Stimulated activated memory B cell treated with anti-CD40 and anti-IgM and Interleukin-4, amounts not matched to agents 10 μg/mL and 1 μg/mL and 100 μg/mL, for 72 hours (primary cell): Measurements from ENCODE around the gene SMIM29.

ENCODE experiments used
- ATAC-seq: fragments of 150-1000 bp; cut with Tn5 transposase; 2 replicates; pipeline ENCODE4 v1.10.0; 2021
- H3K27ac Mint-ChIP-seq: one replicate; pipeline ENCODE4 v1.8.0; 2022; ENCODE audit warnings: mild to moderate bottlenecking, mixed read lengths
- H3K27me3 Mint-ChIP-seq: one replicate; pipeline ENCODE4 v1.8.0; 2022; ENCODE audit warnings: mixed read lengths
- H3K36me3 Mint-ChIP-seq: one replicate; pipeline ENCODE4 v1.8.0; 2022; ENCODE audit warnings: mixed read lengths
- H3K4me1 Mint-ChIP-seq: one replicate; pipeline ENCODE4 v1.8.0; 2022; ENCODE audit warnings: mixed read lengths
- H3K4me3 Mint-ChIP-seq: one replicate; pipeline ENCODE4 v1.8.0; 2022; ENCODE audit warnings: mild to moderate bottlenecking, moderate library complexity, mixed read lengths
- H3K9me3 Mint-ChIP-seq: one replicate; pipeline ENCODE4 v1.8.0; 2022; ENCODE audit warnings: mixed read lengths

The SMIM29 gene

GRCh38 chr6:34237722-34238584 is 10.9 kb downstream of the SMIM29 start:
- no peaks in the 10 kb centered on the region for H3K9me3 Mint-ChIP-seq
- peaks cover 65% of the 10 kb centered on the region for H3K4me1 Mint-ChIP-seq
- peak; percentile 6 for ATAC-seq
- peak overlapping the region; percentile 80 for H3K4me3 Mint-ChIP-seq
- H3K27ac Mint-ChIP-seq = peak overlapping the region; percentile 88
- H3K27me3 Mint-ChIP-seq = no peaks in the 10 kb centered on the region
- peaks cover 23% of the 10 kb centered on the region for H3K36me3 Mint-ChIP-seq

- no peak overlapping the region for H3K4me3 Mint-ChIP-seq
- ATAC-seq = peak; percentile 21
- peak overlapping the region; percentile 98 for H3K27ac Mint-ChIP-seq
These were observed 11.5 kb downstream of the SMIM29 start for GRCh38 chr6:34237316-34237721.

GRCh38 chr6:34236443-34237315 is 12.1 kb downstream of the SMIM29 start, which contains the start of gene HMGA1:
HMGA1 (plus strand) TSS chr6:34236873; CDS start chr6:34240781, 3,908 bp downstream.
- no peaks in the 10 kb centered on the region for H3K9me3 Mint-ChIP-seq
- peak; percentile 88 for ATAC-seq
- peak within 1 kb of the TSS; percentile 91 for H3K4me3 Mint-ChIP-seq
- H3K27ac Mint-ChIP-seq = peak within 1 kb of the TSS; percentile 98
- peaks cover 52% of the 10 kb centered on the region for H3K4me1 Mint-ChIP-seq
- no peaks in the 10 kb centered on the region for H3K27me3 Mint-ChIP-seq
- H3K36me3 Mint-ChIP-seq = peaks cover 17% of the 10 kb centered on the region

More at GRCh38 chr6:34237316-34237721, 11.5 kb downstream of the SMIM29 start:
- Mint-ChIP-seq H3K36me3 (peaks cover 23% of the 10 kb centered on the region), H3K4me1 (peaks cover 59% of the 10 kb centered on the region), H3K9me3 (no peaks in the 10 kb centered on the region), H3K27me3 (no peaks in the 10 kb centered on the region)

- Mint-ChIP-seq H3K9me3 (no peaks in the 10 kb centered on the region), H3K27me3 (no peaks in the 10 kb centered on the region), H3K36me3 (peaks cover 11% of the 10 kb centered on the region), H3K27ac (peak overlapping the region; percentile 98), H3K4me1 (peaks cover 46% of the 10 kb centered on the region), H3K4me3 (peak overlapping the region; percentile 91)
- peak; percentile 21 for ATAC-seq
These were observed 12.7 kb downstream of the SMIM29 start for GRCh38 chr6:34236131-34236442.

GRCh38 chr6:34235307-34236130 is 13.3 kb downstream of the SMIM29 start:
- ATAC-seq = peak; percentile 24
- H3K36me3 Mint-ChIP-seq = peaks cover 5% of the 10 kb centered on the region

GRCh38 chr6:34234667-34235306 is 14.0 kb downstream of the SMIM29 start:
- H3K4me3 Mint-ChIP-seq = peak overlapping the region; percentile 8
- H3K27me3 Mint-ChIP-seq = no peaks in the 10 kb centered on the region
- no peaks in the 10 kb centered on the region for H3K36me3 Mint-ChIP-seq
- ATAC-seq = no peak
- peaks cover 36% of the 10 kb centered on the region for H3K4me1 Mint-ChIP-seq
- H3K9me3 Mint-ChIP-seq = no peaks in the 10 kb centered on the region
- H3K27ac Mint-ChIP-seq = peak overlapping the region; percentile 56

More at GRCh38 chr6:34235307-34236130, 13.3 kb downstream of the SMIM29 start:
- Mint-ChIP-seq H3K9me3 (no peaks in the 10 kb centered on the region), H3K27ac (peak overlapping the region; percentile 98), H3K27me3 (no peaks in the 10 kb centered on the region), H3K4me3 (peak overlapping the region; percentile 91), H3K4me1 (peaks cover 44% of the 10 kb centered on the region)

- no peaks in the 10 kb centered on the region for H3K9me3 Mint-ChIP-seq
- H3K27me3 Mint-ChIP-seq = no peaks in the 10 kb centered on the region
- peaks cover 32% of the 10 kb centered on the region for H3K4me1 Mint-ChIP-seq
- H3K4me3 Mint-ChIP-seq = no peak overlapping the region
- ATAC-seq = no peak
- peak overlapping the region; percentile 56 for H3K27ac Mint-ChIP-seq
- no peaks in the 10 kb centered on the region for H3K36me3 Mint-ChIP-seq
These were observed 14.9 kb downstream of the SMIM29 start for GRCh38 chr6:34233867-34234266.

GRCh38 chr6:34232901-34233300 is 15.9 kb downstream of the SMIM29 start:
- Mint-ChIP-seq H3K36me3 (no peaks in the 10 kb centered on the region), H3K9me3 (no peaks in the 10 kb centered on the region), H3K4me3 (no peak overlapping the region), H3K27me3 (no peaks in the 10 kb centered on the region), H3K27ac (no peak overlapping the region), H3K4me1 (peaks cover 27% of the 10 kb centered on the region)
- ATAC-seq = no peak

- H3K36me3 Mint-ChIP-seq = no peaks in the 10 kb centered on the region
- H3K4me3 Mint-ChIP-seq = no peak overlapping the region
- no peaks in the 10 kb centered on the region for H3K27me3 Mint-ChIP-seq
- peaks cover 39% of the 10 kb centered on the region for H3K4me1 Mint-ChIP-seq
- no peaks in the 10 kb centered on the region for H3K9me3 Mint-ChIP-seq
- H3K27ac Mint-ChIP-seq = peak overlapping the region; percentile 4
- no peak for ATAC-seq
These were observed 17.1 kb downstream of the SMIM29 start for GRCh38 chr6:34231566-34232336.

- H3K27me3 Mint-ChIP-seq = no peaks in the 10 kb centered on the region
- no peak for ATAC-seq
- no peaks in the 10 kb centered on the region for H3K36me3 Mint-ChIP-seq
- peaks cover 40% of the 10 kb centered on the region for H3K4me1 Mint-ChIP-seq
- H3K9me3 Mint-ChIP-seq = no peaks in the 10 kb centered on the region
- peak overlapping the region; percentile 4 for H3K27ac Mint-ChIP-seq
- H3K4me3 Mint-ChIP-seq = no peak overlapping the region
These were observed 18.0 kb downstream of the SMIM29 start for GRCh38 chr6:34230653-34231371.

- no peak for ATAC-seq
- H3K4me3 Mint-ChIP-seq = no peak overlapping the region
- H3K27me3 Mint-ChIP-seq = no peaks in the 10 kb centered on the region
- no peaks in the 10 kb centered on the region for H3K36me3 Mint-ChIP-seq
- peak overlapping the region; percentile 4 for H3K27ac Mint-ChIP-seq
- H3K9me3 Mint-ChIP-seq = no peaks in the 10 kb centered on the region
- H3K4me1 Mint-ChIP-seq = peaks cover 37% of the 10 kb centered on the region
These were observed 18.9 kb downstream of the SMIM29 start for GRCh38 chr6:34229877-34230276.

- Mint-ChIP-seq H3K36me3 (no peaks in the 10 kb centered on the region), H3K4me1 (peaks cover 36% of the 10 kb centered on the region), H3K4me3 (no peak overlapping the region), H3K27me3 (no peaks in the 10 kb centered on the region), H3K27ac (peak overlapping the region; percentile 71), H3K9me3 (no peaks in the 10 kb centered on the region)
- no peak for ATAC-seq
These were observed 20.9 kb downstream of the SMIM29 start for GRCh38 chr6:34227761-34228421.
